SH-SY5Y (cell line): ENCODE results near the gene LYPLA2.

Experiments used
- GATA2 ChIP-seq: IDR thresholded peaks from 2 replicates; pipeline ENCODE4 v1.6.1; 2011; ENCODE audit warnings: mild to moderate bottlenecking, low read depth, low read length
- GATA3 ChIP-seq: IDR thresholded peaks from 2 replicates; pipeline ENCODE4 v1.6.1; 2011; ENCODE audit warnings: low read depth, mild to moderate bottlenecking, low read length, moderate library complexity

LYPLA2 gene

GRCh38 chr1:23790696-23791515 is at the start of gene LYPLA2:
Gene LYPLA2, plus strand, starts transcription at chr1:23791145. Its CDS starts 1,538 bp downstream, at chr1:23792683.
- TF ChIP-seq GATA3 (no peak), GATA2 (no peak)

DNA sequence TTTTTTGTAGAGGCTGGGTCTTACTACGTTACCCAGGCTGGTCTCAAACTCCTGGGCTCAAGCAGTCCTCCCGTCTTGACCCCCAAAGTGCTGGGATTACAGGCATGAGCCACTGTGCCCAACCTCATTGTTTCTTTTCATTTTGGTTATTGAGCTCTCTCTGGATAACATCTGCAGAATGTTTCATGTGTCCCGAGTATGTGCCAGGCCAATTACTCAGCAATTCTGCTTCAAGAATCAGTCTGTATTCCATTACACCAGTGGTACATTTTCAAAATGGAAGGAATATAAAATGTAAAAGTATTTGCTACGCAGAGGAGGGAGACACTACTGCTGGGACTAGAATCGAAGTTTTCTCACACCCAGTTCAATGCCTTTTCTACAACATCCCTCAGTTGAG is 49.3 kb upstream of the LYPLA2 start:
- TF ChIP-seq GATA3: no peak
- no peak for TF ChIP-seq GATA2

DNA sequence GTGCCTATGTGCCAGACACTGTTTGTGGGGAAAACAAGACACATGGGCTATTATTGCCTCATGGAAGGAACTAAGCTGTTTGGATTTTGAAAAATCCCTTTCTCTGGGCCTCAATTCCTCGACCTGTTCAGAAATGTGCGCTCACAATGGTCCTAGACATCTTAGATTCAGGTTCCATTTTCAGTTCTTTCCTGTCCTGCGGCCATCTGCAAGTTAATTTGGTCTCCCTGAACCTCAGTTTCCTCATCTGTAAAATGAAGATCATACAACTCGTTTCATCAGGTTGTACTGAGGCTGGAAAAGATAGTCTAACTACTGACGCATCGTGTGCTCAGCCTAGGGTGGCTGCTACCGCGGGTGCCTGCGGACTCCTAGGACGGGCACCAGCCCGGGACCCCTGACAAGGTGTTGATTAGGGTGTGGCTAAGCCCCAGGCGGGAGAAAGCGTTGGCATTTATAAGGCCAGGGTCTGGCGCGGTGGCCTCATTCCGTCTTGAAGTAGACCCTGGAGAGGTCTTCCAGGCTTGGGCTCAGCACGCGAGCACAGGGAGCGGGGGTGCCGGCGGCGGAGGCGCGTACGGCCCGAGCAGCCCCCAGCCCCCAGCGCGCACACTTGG is 48.2 kb upstream of the LYPLA2 start:
- TF ChIP-seq GATA2: no peak
- no peak for TF ChIP-seq GATA3

GRCh38 chr1:23743287-23744152 is 47.4 kb upstream of the LYPLA2 start, which contains the start of gene ELOA:
Gene ELOA, plus strand, starts transcription at chr1:23743471. Its CDS starts 33 bp downstream, at chr1:23743504.
- TF ChIP-seq GATA3 (no peak), GATA2 (no peak)

DNA sequence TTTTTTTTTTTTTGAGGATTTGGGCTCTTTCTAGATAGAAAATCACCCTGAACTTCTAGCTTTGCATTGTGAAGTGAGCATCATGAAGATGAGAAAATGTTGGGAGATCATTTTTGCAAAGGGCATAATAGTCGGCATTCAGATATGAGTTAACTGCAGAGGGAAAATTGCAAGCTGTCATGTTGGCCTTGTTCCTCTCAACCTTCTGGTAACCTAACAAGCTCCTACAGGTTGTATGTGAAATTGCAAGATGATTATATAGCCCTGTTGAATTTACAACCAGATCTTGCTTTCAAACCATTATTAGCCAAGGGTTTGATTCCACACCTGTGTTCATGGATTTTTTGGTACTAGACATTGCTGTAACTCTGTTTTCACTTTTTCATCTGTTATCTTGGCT is 45.4 kb upstream of the LYPLA2 start:
- TF ChIP-seq GATA3: no peak
- no peak for TF ChIP-seq GATA2

DNA sequence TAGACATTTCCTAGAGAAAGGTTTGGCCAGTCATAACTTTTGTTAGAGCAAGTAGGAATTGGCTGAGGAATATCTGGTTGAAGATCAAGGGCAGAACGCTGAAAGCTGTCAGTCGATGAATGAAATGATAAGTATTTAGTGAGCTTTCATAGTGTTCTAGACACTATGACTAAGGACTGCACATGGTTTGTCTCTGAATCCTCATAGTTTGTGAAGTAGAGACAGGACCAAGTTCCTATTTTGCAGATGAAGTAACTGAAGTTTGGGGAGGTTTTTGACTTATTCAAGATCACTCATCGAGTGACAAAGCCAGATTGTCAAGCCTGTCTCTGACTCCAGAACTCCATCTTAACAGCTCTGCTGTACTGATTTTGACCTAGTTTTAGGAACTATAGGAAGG is 42.9 kb upstream of the LYPLA2 start:
- TF ChIP-seq GATA3 (no peak), GATA2 (no peak)

DNA sequence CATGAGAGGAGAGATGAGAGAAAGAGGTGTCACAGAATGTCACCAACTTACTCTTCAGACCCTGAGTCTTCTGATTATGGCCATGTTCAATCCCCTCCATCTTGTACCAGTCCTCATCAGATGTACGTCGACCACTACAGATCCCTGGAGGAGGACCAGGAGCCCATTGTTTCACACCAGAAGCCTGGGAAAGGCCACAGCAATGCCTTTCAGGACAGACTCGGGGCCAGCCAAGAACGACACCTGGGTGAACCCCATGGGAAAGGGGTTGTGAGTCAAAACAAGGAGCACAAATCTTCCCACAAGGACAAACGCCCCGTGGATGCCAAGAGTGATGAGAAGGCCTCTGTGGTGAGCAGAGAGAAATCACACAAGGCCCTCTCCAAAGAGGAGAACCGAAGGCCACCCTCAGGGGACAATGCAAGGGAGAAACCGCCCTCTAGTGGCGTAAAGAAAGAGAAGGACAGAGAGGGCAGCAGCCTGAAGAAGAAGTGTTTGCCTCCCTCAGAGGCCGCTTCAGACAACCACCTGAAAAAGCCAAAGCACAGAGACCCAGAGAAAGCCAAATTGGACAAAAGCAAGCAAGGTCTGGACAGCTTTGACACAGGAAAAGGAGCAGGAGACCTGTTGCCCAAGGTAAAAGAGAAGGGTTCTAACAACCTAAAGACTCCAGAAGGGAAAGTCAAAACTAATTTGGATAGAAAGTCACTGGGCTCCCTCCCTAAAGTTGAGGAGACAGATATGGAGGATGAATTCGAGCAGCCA is 39.7 kb upstream of the LYPLA2 start:
- TF ChIP-seq GATA2: no peak
- TF ChIP-seq GATA3: no peak

DNA sequence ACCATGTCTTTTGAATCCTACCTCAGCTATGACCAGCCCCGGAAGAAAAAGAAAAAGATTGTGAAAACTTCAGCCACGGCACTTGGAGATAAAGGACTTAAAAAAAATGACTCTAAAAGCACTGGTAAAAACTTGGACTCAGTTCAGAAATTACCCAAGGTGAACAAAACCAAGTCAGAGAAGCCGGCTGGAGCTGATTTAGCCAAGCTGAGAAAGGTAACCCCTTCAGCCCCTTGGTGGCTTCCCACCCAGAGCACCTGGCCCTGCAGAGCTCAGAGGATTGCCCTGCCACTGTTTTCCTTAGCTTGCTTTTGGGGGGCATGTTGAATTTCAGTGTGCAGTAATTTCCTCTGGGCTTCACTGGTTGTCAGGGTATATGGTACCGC is 39.1 kb upstream of the LYPLA2 start:
- TF ChIP-seq GATA2 (no peak), GATA3 (no peak)

DNA sequence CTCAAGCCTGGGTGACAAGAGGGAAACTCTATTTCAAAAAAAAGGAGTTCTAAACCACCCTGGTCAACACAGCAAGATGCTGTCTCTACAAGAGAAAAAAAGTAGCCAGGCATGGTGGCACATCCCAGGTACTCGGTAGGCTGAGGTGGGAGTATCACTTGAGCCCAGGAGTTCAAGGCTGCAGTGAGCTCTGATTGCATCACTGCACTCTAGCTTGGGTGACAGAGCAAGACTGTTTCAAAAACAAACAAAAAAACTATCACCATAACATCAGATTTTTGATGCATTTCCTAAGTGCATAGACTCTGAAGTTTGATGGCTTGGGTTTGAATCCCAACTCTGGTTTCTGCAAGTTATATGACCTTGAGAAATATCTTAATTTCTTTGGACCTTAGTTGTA is 38.0 kb upstream of the LYPLA2 start:
- no peak for TF ChIP-seq GATA2
- TF ChIP-seq GATA3: no peak

- no peak for TF ChIP-seq GATA2
- no peak for TF ChIP-seq GATA3
These were observed 34.3 kb upstream of the LYPLA2 start for GRCh38 chr1:23756676-23757075.

- no peak for TF ChIP-seq GATA2
- no peak for TF ChIP-seq GATA3
These were observed 33.1 kb upstream of the LYPLA2 start for GRCh38 chr1:23757812-23758211.

DNA sequence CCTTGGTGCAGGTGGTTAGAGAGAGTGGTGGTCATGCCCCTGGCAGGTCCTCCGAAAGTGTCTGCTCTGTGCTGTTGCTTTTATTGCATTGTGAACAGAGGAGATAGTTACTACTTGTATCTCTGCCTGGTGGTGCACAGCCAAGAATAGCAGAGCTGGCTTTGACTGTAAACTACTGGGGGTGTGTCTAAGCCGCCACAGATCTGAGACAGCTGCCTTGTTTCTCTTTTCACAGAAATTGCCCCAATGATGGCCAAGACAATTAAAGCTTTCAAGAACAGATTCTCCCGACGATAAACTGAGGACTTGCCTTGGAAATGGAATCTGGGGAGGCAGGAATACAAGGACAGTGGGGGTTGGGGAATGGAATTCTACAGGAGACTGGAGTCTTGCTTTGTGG is 31.7 kb upstream of the LYPLA2 start:
- TF ChIP-seq GATA3 (no peak), GATA2 (no peak)

DNA sequence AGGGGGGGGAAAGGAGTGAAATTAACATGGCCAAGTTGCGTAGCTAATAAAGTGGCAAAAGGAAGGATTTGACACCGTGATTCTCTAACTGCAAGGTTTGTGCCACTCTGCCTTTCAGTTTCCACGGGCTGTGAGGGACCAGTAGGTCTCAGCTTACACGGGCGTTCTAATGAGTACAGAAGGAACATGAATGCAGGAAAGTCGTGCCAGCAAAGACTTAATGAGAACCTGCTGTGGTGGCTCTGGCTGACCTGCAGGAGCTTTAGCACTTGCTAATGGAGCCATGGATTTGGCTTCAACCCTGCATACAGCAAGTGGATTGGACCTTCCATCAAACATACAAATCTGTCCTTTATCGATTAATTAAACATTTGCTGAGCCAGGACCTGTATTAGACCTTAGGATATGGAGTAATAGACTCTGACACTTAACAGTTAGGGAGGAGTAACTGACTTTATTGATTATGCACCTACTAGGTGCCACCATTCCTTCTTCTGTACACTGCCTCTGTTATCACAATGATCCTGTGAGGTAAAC is 27.8 kb upstream of the LYPLA2 start:
- TF ChIP-seq GATA3 (no peak), GATA2 (no peak)
